HG02571 (cell line): ENCODE measurements around the gene CRTAP.
"Not testable (repeated sequence)": the region's sequence is repeated elsewhere in the genome, so short reads cannot be mapped to it uniquely, and the experiment has no call there.

Experiments used
- ATAC-seq: cut with Tn5 transposase; IDR thresholded peaks from one replicate; pipeline ENCODE4 v1.9.1; 2021; ENCODE audit warnings: mild to moderate bottlenecking, moderate library complexity; ENCODE audit not compliant: unreplicated experiment

CRTAP gene

DNA sequence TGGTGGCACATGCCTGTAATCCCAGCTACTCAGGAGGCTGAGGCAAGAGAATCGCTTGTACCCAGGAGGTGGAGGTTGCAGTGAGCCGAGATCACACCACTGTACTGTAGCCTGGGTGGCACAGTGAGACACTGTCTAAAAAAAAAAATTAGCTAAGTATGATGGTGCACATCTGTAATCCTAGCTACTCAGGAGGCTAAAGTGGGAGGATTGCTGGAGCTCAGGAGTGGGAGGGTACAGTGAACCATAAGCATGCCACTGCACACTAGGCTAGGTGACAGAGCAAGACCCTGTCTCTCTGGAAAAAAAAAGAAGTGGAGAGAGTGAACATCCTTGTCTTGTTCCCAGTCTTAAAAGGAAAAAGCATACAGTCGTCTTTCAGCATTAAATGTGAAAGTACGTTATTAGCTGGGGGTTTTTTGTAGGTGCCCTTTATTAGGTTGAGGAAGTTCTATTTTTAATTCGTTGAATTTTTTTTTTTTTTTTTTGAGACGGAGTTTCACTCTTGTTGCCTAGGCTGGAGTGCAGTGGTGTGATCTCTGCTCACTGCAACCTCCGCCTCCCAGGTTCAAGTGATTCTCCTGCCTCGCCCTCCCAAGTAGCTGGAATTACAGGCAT, 25.3 kb downstream of the CRTAP start:
- not testable (repeated sequence) for ATAC-seq

DNA sequence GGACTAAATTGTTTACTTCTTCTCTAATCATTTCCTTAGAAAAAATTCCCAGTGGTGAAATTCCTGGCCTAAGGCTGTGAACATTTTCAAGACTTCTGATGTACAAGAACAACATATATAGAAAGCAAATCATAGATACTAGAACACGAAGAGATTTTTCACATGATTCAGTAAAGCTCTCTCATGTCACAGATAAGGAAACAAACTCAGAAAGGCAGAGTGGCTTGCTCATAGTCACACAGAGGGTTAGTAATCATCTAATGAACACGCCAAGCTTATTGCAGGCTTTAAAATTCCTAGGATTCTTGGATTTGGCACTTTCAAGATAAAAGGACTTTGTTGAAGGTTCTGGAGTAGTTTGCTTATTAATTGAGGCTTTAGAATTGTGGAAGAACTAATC, 26.2 kb downstream of the CRTAP start:
- ATAC-seq: no peak

DNA sequence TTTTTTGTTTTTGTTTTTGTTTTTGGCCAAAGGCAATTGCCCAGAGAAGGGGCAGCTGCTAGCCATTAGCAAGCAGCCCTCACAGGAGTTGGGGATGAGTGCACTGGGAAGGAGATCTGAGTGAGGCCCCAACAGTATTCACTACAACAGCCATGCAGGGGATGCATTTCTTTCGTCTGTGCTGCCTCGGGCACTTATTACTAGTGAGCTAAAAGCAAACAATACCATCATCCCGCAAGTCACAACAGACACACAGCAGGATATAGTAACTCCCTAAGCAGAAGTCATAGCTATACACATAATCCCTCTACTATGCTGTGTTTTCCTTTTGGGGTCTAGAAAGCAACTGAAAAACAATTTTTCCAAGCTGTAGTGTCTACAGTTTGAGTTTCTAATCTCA, 27.2 kb downstream of the CRTAP start:
- ATAC-seq: no peak

DNA sequence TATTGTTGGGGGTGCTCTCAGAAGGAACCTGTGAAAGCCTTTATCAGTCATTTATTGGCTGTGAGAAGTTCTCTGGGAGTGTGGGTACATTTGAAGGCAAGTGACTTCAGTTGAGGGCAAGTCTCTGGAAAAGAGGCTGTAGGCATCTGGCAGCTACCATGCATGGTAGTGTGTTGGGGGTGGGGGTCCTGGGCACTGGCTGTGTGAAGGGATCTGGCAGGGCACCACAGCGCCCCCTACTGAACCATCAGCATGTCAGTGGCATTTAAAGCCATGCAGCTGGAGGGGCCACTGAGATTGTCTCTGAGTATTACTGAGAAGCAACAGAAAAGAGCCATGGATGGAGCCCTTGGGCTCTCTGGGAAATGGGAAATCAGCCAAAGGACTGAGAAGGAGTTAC, 30.6 kb downstream of the CRTAP start:
- no peak for ATAC-seq

DNA sequence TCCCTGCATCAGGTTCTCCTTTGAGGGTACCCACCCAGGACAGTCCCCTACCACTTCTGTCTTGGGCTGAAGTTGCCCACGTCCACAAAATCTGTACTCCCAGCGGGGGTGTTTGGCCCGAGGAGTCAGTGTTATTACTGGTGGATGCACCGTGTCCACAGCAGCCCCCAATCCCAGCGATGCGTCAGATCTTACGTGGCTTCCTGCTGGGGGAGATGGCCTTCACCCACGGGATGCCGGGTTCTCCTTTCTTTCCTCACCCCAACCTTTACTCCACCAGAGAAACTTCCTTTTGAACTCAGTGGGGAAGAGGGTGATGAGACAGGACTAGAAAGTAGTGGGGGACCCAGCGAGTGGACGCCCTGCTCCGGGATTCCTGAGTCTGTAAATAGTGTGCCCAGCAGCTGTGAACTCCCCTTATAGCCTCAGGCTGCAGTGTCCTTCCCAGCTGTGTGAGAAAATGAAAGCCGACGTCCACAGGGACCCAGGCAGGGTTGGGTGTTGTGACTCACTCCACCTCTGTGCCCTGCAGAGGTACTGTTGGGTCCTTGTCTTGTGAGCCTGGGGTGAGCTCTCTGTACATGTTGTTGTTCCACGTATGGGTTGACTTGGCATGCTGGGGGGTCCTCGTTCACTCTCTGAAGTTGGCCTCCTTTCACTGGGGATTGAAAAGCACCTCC, 31.5 kb downstream of the CRTAP start:
- ATAC-seq: no peak

DNA sequence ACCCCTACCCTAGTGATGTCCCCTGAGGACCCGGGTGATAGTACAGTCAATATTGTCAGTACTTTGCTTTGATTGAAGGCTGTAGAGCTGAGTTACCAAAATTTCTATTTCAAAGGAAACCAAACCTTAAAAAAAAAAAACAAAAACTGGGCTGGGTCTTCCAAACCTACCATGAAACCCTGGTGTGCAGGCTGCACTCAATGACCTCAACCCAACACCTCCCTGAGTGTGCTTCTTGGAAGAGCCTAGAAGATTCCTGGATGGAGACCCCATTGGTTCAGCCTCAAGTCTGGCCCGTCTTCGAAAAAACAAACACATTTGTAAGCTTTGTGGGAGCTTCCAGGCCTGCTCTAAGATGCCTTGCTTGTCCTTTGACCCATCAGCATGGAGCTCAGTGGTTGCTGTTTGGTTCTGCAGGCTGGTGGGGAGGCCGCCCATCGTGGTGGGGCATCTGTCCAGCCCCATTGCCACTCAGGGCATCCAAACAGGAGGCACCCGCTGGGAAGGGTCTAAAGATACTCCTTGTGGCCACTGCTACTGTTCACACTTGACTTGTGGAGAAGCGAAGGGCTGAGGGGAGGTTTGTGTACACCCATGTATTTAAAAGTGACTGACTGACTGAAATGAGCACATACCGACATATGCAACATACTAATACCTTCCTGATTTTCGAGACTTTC, 32.2 kb downstream of the CRTAP start:
- no peak for ATAC-seq

DNA sequence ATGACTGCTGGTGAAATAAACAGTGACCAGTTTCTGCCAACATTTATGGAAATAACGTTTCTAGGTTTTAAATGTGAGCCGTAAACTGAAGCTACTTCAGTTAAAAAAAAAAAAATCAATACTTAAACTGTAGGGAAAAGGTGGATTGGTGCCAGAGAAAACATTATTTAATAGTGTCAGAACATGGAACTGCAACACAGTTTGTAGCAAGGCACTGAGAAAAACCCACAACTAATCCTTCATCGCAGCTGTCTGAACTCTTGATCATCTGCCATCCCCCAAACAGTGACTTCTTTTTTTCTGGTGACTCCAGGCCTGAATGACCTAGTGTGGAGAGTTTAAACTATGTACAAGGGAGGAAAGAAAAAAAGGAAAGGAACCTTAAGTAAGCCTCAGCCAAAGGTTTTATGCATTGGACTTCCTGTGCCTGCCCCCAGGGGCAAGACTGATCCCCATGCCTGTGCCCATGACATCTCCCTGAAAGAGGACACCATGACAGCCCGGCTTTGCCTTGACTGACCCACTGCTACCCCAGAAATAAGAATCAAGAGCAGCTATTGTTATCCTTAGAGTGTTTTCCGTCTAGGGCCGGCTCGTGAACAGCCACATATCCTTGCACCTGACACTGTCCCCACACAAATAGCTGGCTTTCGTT, 33.1 kb downstream of the CRTAP start:
- ATAC-seq: no peak

DNA sequence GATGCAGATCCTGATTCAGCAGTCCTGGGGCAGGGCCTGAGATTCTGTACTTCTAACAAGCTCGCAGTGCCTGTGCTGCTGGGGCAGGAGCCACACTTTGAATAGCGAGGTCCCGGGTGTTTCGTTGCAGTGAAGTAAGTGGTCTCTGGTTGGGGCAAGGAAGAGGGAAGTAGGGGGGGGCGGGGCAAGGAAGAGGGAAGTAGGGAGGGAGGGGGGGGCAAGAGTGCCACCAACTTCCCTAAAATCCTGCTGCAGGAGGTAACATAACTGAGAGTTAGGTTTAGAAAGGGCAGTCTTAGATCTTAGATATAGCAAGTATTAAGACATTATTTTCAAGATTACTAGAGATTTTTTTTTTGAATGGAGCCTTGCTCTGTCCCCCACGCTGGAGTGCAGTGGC, 35.5 kb downstream of the CRTAP start:
- no peak for ATAC-seq

DNA sequence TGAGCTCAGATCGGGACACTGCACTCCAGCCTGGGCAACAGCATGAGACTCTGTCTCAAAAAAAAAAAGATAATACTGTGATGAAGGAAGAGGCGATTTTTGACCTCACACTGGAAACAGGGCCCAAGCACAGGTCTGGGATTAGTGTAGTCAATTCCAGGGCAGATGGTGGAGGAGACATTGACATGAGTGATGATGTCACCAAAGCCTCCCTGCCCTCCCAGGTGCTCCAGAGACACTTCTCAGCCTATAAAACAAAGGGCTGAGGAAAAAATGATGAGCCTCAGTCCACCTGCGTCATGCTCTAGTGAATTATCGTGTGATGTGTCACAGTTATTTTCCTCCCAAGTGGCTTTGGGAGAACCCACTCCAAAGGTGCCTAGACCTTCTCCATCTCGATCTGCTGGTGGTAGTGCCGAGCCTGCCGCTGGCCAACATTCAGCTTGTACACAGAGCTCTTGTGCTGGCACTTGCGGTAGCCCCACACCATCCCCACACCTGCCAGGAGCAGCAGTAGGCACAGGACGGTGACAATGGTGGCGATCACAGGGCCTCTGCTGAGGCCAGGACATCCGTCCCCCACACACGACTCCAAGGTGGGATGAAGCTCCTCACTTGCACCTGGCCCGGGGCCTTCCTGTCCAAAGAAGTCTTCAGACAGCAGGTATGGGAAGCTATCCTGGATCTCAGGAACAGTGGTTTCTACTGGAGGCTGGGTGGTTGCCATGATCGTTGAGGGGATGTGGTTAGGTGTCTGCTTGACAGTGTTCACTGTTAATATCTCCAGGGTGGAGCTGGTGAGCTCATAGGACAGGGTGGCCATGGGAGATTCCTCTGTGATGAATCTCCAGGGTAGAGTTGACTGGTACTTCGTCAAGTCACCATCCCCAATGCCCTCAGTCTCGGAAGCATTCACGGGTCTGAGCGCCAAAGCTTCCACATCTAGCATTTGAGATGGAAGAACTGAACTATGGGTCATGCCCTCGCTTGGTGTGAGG, 38.8 kb downstream of the CRTAP start:
- no peak for ATAC-seq

DNA sequence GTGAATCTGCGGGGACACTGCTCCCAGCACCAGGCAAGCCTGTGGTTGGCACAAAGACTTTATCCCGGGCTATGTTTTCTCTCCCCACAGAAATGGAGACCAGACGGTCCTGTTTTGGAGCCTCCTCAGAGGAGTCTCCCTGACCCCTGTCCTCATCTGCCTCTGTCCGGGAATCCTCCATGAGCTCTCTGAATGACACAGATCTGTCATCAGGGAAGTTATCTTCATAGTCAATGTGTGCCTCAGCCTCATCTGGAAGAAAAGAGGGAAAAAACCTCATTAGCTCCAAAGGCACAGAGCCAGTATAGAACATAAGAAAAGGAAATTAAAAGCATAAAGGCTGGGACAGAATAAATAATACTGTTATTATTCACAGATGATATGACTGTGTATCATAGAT, 40.0 kb downstream of the CRTAP start:
- no peak for ATAC-seq

DNA sequence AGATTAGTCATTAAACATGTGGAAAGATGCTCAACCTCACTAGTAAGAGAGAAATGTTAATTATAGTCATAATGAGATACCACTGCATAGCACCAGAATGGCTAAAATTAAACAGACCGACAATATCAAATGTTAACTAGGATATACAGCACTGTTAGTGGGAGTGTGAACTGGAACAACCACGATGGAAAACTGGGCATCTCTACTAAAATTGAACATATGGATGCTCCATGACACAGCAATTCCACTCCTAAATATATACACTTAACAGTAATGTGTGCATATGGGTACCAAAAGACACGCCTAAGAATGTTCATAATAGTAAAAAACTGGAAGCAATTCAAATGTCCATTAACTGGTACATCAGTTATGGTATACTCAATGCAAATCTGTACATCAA, 41.5 kb downstream of the CRTAP start:
- ATAC-seq: no peak

DNA sequence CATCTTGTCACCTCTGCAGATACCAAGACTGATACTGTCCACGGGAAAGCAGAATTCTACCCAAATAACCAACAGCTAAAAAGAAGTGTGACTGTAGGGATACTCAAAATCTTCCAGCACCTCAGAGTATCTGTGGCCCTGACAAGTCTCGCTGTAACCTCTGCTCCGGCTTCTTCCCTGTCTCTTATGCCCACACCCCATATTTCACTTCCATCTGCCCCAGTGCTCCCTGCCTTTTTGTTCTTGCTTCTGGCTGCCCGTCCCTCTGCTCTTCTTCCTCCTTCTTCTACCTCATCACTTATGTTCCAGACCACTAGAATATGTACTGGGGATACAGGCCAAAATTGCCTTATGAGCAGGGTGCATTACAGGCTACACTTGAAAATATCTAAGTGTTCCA, 45.4 kb downstream of the CRTAP start:
- ATAC-seq: no peak

DNA sequence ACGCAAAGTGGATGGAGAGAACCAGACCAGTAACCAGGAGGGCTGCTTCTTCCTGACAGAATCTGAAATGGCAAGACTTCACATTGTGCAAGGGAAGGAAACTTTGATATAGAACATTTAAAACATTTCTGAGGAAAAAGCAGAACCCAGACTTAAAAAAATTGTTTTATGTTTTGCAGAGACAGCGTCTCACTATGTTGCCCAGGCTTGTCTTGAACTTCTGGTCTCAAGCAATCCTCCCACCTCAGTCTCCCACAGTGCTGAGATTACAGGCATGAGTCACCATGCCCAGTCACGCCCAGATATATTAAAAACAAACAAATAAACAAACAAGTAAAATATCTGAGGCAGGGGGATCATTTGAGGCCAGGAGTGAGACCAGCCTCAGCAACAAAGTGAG, 46.2 kb downstream of the CRTAP start:
- no peak for ATAC-seq

DNA sequence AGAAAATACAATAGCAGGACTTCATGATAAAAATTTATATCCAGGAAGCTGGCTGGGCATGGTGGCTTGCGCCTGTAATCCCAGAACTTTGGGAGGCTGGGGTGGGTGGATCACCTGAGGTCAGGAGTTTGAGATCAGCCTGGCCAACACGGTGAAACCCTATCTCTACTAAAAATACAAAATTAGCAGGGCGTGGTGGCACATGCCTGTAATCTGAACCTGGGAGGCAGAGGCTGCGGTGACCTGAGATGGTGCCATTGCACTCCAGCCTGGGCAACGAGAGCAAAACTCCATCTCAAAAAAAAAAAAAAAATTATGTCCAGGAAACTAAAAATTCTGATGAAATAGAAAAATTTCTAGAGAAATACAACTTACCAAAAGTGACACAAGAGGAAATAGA, 48.8 kb downstream of the CRTAP start:
- not testable (repeated sequence) for ATAC-seq

DNA sequence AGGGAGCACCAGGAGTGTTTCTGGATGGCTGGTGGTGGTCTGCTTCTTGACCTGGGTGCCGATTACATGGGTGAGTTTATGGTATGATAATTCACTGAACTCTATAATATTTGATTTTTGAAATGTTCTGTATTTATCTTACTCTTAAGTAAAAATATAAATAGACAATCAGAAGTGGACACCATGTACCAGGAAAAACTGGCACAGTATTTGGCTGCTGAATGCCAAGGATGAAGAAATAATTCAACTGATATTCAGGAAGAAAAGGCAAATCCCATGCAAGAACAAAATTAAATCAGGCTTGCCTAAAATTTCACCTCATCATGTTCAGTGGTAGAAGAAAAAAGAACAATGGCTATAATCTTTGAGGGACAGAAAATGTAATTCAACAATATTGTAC, 51.6 kb downstream of the CRTAP start:
- no peak for ATAC-seq

DNA sequence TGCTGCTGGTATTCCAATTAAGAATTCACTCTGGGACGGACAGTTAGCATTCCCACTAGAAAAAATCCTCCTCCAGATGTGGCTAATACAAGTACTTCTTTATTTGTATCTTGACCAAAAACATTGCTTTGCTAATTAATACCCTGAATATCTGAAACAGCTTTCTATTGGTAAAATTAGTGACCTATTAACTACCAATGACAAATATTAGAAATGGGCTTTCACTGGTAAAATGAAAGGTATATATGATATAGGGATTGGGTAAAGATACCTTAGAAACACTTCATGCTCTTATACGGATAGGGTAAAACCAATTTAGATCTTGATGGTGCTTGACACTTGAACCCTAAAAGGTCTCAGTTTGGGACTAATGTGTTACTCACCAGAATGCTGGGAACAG, 52.3 kb downstream of the CRTAP start:
- ATAC-seq: no peak

DNA sequence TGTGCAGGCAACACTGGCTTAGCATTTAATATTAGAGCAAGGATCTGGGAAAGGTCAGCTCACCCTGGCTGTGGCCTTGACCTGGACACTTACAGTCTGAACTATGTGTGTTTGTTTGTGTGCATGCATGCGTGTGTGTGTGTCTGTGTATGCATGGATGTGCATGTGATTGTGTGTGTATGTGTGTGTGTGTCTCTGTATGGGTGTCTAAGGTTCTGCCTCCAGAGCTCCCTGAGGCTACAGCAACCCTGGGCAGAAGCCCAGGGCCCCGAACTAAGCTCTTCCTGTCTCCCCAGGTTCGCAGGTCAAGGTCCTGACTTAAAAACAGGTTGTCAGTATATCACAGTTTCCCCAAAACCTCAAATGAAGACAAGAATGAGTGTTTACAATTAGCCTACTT, 53.5 kb downstream of the CRTAP start:
- no peak for ATAC-seq

DNA sequence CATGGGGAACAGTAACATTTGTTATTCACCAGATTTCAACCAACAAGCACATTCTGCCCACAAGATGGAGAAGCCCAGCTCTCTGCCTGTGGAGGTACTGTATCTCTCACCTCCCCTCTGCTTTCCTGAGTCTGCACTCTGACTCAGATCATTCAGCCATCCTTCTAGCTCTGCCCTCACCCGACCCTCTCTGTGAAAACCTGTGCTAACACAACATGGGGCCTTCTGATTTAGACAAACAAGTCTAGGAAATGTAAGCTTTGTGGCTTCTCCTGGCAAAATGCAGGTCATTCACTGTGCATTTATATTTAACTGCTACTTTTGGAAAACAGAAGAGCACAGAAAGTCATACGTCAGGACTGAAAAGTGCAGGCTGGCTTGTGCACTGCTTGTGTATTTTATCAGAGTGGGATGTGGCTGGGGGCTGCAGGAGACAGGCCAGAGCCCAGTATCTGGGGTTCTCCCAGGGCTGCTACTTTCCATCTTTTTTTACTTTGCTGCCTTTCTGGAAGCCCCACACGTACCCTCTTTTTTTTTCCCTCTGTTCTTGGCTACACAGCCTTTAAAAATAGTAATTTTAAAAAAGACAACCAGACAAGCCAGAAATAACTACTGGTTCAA, 54.0 kb downstream of the CRTAP start:
- ATAC-seq: no peak

DNA sequence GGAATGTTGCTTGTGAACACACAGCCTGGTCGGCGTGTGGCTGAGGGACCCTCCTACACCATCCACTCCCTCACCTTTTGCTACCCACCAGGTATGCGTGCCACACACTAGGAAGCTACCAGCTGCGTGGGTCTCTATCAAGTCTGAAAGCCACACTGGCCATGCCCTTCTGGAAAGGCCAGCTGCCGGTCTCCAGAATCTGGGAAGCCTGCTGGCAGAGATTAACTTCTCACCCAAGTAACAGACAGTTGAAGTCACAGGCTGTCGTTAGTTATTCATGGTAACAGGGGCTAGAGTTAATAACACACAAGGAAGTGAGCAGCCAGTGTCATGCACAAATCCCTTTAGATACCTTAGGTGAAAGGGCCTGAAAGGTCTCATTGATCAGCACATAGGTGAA, 56.7 kb downstream of the CRTAP start:
- no peak for ATAC-seq

DNA sequence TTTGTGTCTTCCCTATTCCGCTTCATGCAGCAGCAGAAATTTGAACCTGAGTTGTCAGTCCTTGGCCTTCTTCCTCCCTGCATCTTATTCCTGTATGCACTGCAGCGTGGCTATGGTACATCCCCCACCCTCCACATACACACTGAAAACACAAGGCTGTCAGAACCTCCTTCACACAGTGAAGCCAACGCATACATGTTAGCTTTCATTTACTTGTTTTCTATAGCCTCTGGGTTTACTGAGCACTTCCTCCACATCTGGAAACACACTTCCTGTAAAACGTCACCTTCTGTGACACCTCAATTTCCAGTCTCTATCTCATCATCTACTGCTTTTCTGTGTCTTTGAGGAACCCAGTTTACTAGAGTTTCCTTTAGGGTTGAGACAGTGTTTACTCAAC, 57.8 kb downstream of the CRTAP start:
- no peak for ATAC-seq
